CD4-positive, alpha-beta T cell treated with Interleukin-2 at 100 ng/mL for 4 hours (primary cell): ENCODE measurements around the gene SLC25A4.
"Not testable (repeated sequence)": the region's sequence is repeated elsewhere in the genome, so short reads cannot be mapped to it uniquely, and the experiment has no call there.

Experiments
- DNase-seq: peaks from one replicate; pipeline ENCODE4 v3.0.0-alpha.2; 2020; ENCODE audit warnings: low spot score

SLC25A4 gene

GRCh38 chr4:185183622-185184281 is 40.7 kb downstream of the SLC25A4 start:
- DNase-seq: peak; percentile 85

GRCh38 chr4:185186769-185187168 is 43.7 kb downstream of the SLC25A4 start:
- DNase-seq: no peak

GRCh38 chr4:185189606-185190305 is 46.7 kb downstream of the SLC25A4 start:
- DNase-seq: no peak

- DNase-seq: no peak
Measured at GRCh38 chr4:185190306-185190856, 47.3 kb downstream of the SLC25A4 start.

GRCh38 chr4:185192059-185192458 is 49.0 kb downstream of the SLC25A4 start:
- no peak for DNase-seq

GRCh38 chr4:185194924-185195888 is 52.1 kb downstream of the SLC25A4 start:
- DNase-seq: no peak

GRCh38 chr4:185196437-185196836 is 53.4 kb downstream of the SLC25A4 start:
- no peak for DNase-seq

GRCh38 chr4:185198189-185198588 is 55.1 kb downstream of the SLC25A4 start:
- DNase-seq: not testable (repeated sequence)
